ENCODE results near the gene SETSIP.
"Not testable (repeated sequence)": the region's sequence is repeated elsewhere in the genome, so short reads cannot be mapped to it uniquely, and the experiment has no call there.

The SETSIP gene

GRCh38 chr1:92045766-92046495 lies 29.3 kb downstream of the SETSIP start:
- no peak for DNase-seq

DNA sequence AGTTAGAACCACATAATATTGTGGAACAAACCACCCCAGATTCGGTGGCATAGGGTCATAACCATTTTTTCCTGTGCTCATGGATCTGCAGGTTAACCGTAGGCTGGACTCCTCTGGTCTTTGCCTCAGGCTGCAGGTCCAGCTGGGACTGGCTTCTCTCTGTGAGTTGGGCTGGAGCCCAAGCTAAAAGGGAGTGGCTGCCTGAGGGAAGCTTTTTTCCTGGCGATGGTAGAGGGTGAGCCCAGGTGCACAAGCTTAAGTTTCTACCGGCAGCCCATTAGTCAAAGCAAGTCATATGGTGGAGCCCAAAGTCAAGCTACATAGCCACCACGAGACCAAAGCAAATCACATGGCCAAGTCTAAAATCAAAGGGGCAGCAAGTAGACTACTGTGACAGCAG lies 31.6 kb downstream of the SETSIP start:
- no peak for DNase-seq

DNA sequence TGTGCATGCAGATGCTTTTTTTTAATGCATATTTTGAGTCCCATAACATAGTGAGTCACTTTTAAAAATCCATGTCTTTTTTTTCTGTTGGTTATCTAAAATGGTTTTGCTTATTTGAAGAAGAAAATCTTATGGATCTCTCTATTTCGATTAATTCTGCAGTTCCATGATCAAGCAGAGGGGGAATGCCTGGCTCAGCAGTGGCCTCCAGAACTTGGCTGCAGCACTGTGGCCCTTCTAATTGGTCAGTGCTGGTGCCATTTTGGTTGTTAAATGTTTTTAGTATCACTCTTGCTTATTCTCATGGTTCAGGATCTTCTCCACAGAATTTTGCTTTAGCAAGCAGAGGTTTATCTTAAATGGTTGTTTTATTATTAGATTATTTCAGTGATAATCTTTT lies 34.2 kb downstream of the SETSIP start:
- DNase-seq = no peak

DNA sequence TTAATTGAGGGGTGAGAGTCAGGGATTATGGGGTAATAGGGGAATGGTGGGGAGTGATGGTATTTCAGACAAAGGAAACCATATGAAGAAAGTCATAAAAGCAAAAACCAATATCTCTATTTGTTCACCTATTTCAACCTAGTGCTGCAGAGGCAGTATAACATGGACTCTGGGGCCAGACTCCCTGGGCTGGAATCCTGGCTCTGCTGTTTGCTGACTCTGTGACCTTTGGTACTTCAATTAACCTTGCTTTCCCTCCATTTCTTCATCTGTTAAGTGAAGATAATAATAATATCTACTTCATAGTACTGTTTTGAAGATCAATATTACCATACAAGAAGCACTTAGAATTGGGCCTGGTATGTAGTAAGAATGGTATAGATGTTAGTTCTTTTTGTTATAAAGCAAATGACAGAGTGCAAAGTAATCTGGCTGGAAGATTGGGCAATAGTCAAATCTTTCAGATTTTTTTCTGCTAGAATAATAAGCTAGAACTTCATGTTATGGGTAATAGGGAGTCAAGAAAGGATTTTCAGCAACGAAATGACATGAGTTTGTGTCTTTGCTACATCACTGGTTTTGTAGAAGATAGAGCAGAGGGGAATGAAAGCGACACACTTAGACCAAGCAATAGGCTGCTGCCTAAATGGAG lies 36.4 kb downstream of the SETSIP start:
- DNase-seq = no peak

- no peak for DNase-seq
Observed at GRCh38 chr1:92037400-92037799, 37.8 kb downstream of the SETSIP start.

GRCh38 chr1:92031281-92032110 lies 43.7 kb downstream of the SETSIP start:
- DNase-seq = no peak

DNA sequence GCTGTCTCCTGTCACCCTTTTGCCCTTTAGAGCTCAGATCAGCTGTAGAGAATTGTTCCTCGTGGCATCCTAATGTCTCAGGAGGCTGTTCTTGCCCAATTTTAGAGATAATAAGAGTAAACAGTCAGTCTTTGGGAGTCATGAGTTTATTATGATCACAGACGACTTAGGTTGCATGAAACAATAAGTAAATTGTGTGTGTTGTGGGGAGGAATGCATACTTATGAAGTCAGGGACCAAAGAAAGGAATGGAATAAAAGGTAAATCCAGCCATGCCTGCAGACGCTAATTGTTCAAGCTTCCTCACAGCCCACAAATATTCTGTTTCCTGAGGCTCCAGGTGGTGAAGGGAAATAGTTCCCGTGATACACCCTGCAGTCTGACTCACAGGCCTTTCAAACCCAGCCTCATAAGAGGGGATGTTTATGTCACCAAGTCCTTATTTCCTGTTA lies 44.5 kb downstream of the SETSIP start:
- DNase-seq = no peak

DNA sequence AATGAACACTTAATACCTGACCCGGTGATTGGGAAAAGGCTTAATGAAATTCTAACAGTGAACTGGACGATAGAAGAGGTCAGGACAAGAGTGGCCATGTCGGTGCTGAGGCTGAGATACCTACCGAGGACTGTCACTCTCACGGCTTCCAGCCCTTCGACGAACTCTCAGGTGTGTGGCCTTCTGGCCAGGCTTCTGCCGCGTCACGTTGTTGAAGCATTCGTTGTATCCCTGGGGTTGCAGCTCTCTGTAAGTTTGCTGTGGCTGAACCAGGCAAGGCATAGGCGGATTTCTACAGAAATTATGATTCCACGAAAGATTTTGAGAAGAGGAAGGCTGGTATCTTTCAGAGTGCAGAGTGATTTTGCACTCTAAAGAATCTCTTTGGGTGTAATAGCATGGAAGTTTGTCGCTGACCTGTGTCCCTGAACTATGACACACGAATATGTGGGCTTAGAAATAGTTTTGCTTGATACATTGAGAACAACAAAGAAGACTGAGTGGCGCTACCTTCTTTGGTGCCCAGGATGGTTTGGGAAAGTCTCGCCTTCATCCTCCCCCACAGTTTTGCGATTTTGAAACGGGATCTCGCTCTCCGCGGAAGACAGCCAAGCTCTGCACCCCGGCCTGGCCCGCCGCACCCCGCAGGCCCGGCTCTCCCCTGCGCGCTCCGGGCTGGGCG lies 45.8 kb downstream of the SETSIP start:
- DNase-seq = no peak

DNA sequence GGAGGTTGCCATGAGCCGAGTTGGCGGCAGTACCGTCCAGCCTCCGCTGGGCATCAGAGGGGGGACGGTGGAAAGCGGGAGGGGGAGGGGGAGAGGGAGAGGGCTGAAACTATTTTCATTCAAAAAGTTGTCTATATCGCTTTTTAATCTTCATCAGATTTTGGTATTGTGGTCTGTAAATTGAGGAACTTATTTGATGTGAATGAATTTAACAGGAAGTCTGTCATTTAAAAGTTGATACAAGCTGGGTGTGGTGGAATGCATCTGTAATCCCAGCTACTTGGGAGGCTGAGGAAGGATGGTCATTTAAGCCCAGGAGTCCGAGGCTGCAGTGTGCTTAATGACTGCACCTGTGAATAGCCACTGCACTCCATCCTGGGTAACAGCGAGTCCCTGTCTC lies 48.4 kb downstream of the SETSIP start:
- DNase-seq = no peak

- not testable (repeated sequence) for DNase-seq
Observed at GRCh38 chr1:92026042-92026441, 49.2 kb downstream of the SETSIP start.
